Spleen (tissue), 7 donors: ENCODE results near the gene ZFC3H1.

Source experiments
- POLR2A ChIP-seq, 3 donors: fragments of 450-650 bp; IDR thresholded peaks; one replicate each; pipeline ENCODE4 v1.5.1; 2017; ENCODE audit warnings: antibody characterized with exemption in 3 of 3, mild to moderate bottlenecking in 1 of 3
- POLR2AphosphoS5 ChIP-seq, 3 donors: sonication (generic); formaldehyde crosslinking; IDR thresholded peaks; one replicate each; pipeline ENCODE4 v1.5.1; 2017; ENCODE audit warnings: antibody characterized with exemption in 3 of 3
- TF ChIP-seq, protein P1 (sequence below), 11 experiments: fragments of 200-600 bp in 7 of 11; fragments of 450-650 bp in 4 of 11; sonication (generic) in 4 of 11; IDR thresholded peaks in 8 of 11; conservative IDR thresholded peaks in 3 of 11; 1 replicate in 7 of 11; 2 replicates in 4 of 11; pipeline versions ENCODE4 v1.4.0 to v1.8.0; 2016 to 2021; ENCODE audit warnings: antibody characterized with exemption in 11 of 11, inconsistent platforms in 4 of 11, mild to moderate bottlenecking in 1 of 11
- donor health status: DM: no; HTN: no; CAD: no; lungs with moderate emphysema.
- donor health status: DM: no; HTN: no; CAD: no.
- donor health status: DM: no; HTN: no; CAD: no.

DNA sequence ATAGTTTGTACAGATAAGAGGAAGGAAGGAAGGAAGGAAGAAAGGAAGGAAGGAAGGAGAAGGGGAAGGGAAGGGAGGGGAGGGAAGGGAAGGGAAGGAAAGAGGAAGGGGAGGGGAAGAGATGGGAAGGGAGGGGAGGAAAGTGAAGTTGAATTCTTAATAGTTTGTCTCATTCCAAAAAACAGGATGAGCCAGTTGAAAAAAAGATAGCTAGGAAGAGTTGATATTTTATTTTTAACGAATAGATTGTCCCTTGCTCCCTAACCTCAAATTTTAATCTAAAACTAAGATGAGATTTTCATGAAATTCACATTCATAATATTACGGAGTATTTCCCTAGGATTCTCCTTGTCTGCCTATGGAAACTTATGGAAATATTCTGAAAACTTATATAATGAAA is 80.7 kb downstream of the ZFC3H1 start:
- TF ChIP-seq, protein P1, sequence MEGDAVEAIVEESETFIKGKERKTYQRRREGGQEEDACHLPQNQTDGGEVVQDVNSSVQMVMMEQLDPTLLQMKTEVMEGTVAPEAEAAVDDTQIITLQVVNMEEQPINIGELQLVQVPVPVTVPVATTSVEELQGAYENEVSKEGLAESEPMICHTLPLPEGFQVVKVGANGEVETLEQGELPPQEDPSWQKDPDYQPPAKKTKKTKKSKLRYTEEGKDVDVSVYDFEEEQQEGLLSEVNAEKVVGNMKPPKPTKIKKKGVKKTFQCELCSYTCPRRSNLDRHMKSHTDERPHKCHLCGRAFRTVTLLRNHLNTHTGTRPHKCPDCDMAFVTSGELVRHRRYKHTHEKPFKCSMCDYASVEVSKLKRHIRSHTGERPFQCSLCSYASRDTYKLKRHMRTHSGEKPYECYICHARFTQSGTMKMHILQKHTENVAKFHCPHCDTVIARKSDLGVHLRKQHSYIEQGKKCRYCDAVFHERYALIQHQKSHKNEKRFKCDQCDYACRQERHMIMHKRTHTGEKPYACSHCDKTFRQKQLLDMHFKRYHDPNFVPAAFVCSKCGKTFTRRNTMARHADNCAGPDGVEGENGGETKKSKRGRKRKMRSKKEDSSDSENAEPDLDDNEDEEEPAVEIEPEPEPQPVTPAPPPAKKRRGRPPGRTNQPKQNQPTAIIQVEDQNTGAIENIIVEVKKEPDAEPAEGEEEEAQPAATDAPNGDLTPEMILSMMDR (IDR thresholded peaks at IDR 0.05 in 8 of 11, conservative IDR thresholded peaks at IDR 0.05 in 3 of 11) = no peak
- TF ChIP-seq POLR2AphosphoS5 (IDR thresholded peaks at IDR 0.05) (no peak), POLR2A (IDR thresholded peaks at IDR 0.05) (no peak)
